NCI-H187 (cell line): ENCODE results near the gene SUSD6.

Experiments used
- DNase-seq, 2 experiments: peaks; one replicate each; lab custom pipeline; 2025; lab: John Stamatoyannopoulos, UW

Gene SUSD6

GRCh38 chr14:69673578-69674305 lies 62.3 kb downstream of the SUSD6 start:
- DNase-seq, result no peak

DNA sequence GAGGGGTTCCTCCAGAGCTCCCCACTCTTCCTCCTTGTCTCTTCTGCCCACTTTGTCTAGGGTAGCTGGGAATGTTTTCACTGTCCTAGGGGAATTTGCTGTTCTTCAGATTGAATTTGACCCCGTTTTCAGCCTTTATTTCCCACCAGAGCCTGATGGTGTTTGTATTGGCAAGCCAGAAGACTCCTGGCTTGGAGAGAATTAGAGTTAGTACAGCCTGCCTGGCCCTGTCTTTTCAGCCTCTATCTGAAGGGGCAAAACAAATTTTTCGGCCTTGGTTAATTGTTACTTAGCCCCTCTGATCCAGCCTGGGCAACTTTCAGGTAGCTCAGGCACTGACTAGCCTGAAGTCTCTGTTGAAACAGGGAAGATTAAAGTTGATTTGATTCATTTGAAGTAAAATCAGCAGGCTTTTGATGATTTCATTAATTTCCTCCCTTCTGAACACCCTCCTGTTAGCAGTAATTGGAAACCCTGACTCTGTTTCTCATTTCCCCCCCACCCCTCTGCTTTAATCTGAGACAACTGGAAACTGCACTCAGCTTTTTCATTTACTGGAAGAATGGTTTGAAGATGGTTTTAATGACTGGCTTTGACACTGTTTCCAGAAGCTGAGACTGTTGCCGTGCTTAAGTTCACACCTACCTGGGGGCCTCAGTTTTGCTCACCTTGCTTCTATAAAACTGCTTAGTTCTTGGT lies 63.3 kb downstream of the SUSD6 start:
- DNase-seq, result no peak

GRCh38 chr14:69675245-69675583 lies 63.8 kb downstream of the SUSD6 start:
- no peak for DNase-seq

DNA sequence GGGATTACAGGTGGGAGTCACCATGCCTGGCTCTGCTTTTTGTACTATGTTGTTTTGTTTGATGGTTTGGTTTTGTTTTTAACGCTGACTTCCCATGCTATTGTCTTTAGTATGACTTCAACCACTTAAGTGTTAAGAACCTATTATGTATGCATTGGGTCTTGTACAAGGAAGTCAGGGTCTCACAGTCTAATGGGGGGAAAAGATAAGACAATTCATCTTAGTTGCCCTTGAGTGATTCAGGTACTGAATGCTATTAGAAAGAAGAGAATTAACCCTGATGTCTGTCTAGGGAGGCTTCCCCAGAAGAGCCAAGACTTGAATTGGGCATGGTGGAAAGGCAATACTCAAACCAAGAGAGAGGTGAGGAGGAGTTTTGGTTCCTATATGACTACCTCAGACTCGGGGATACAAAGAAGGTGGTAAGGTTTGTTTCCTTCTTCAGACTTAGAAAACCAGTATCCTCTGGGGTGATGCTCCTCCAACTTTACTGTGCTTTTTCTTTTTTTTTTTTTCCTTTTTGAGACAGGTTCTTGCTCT lies 64.6 kb downstream of the SUSD6 start:
- no peak for DNase-seq

DNA sequence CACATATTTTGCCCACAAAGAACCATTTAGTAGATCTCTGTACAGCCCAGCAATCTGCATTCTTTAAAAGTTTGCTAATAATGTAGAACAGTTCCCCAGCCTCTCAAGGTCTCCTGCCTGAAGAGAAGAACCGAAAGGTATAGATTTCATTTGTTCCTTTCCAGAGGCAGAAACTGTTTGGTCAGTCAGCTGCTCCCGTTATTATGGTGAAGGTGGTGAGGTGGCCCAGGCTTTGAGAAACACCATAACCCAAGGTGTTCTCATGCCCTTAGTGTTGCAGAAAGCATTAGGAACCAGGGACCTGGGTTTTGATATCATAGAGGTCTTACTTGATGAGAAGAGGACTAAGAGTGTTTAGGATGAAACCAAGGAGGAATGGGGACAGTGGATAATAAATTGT lies 65.3 kb downstream of the SUSD6 start:
- DNase-seq, result no peak

DNA sequence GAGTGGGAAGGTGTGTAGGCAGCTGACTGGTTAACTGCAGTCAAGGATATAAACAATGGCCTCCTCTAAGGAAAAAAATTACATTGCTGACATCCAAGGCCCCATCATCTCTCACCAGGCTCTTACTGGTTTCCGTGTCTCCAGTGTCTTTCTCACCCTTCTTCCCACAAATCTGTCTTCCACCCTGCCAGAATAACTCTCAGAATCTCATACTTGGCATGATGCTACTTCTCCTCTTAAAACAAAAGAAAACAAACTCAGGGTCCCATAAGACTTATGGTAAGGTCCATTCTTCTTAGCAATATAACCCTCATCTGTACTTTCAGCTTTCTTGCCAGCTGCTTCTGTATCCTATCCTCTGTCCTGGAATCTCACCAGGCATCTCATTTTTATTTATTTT lies 68.9 kb downstream of the SUSD6 start:
- no peak for DNase-seq

DNA sequence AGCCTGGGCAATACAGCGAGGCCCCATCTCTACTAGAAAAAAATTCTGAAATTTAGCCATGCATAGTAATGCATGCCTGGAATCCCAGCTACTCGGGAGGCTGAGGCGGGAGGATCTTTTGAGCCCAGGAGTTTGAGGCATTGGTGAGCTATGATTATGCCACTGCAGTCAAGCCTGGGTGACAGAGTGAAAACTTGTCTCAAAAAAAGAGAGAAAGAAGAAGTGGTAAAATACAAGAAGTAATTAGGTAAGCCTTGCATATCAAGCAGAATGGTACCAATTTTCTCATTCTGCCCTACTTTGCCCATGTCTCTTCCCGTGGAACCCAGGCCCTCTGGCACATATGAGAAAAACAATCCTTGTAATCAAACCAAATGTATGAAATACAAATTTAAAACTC lies 70.7 kb downstream of the SUSD6 start:
- DNase-seq, result no peak

GRCh38 chr14:69682621-69683263 lies 71.3 kb downstream of the SUSD6 start:
- DNase-seq, result no peak

GRCh38 chr14:69683971-69684370 lies 72.6 kb downstream of the SUSD6 start:
- no peak for DNase-seq

- DNase-seq, result no peak
Observed at GRCh38 chr14:69684461-69685217, 73.2 kb downstream of the SUSD6 start.

DNA sequence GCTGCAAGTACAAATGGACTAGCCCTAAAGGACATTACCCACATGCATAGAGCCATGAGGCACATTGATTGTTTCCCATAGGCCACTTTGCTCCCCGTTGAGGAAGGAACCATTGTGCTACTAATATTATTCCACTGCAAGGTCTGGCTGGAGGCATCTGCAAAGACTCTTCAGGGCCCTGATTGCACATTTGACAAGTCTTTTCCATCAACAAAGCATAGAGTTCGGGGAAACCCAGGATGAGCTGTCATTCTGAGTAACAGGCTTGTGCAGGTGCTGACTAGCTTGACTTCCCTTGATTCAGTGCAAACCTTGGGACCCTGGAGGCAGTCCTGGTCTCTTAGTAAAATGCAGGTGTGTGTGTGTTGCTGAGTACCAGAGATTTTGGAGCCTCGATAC lies 73.8 kb downstream of the SUSD6 start:
- DNase-seq, result no peak

DNA sequence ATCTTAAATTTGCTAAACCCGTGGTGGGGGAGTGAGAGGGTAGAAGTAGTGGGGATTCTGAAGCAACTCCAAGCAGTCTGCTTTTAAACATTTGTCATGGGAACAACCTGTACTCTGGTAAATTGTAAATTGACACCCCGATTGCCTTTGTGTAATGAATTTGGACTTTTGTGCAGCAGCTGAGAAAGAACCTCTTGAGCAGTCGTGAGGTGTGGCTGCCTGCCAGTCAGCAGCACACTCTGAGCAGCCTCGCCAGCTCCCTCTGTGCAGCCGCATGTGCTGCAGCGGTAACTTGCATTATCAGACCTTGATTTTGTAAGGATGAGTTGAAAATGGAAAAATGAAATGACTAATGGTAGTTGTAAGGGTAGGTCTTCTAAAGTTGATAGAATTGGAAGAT lies 74.3 kb downstream of the SUSD6 start:
- DNase-seq, result peak; percentile 51 to 66

DNA sequence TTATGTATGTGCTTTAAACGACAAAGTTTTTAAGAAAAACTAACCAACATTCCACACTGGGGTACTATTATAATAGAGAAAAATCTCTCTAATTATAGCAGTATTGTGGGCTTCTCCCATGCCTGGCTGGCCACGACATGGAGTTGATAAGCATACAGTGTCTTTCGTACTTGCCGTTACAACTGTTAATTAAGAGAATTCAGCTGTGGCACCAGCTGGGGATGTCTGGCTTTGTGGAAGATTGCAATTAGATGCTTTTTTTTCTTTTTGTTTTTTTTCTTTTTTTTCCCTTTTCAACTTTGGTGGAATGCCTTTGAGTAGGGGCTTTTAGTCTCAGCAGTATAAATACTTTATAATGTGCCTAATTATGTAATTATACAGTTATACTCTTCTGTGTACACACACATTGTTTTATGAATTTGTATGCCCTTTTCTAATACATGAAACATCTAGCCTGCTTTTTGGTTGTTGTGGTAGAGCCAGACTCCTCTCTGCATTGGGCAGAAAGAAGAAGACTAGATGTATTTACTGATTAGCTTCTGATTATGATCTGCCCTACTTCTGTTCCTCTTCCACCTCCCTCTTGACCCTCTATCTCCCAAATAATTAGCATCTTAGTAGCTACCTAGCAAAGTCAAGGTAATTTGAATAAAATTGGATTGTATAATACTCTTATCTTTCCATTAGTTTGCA lies 76.4 kb downstream of the SUSD6 start:
- no peak for DNase-seq

- no peak for DNase-seq
Observed at GRCh38 chr14:69688299-69688649, 76.9 kb downstream of the SUSD6 start.

GRCh38 chr14:69690042-69690441 lies 78.6 kb downstream of the SUSD6 start:
- no peak for DNase-seq

- no peak for DNase-seq
Observed at GRCh38 chr14:69692594-69692993, 81.2 kb downstream of the SUSD6 start.

GRCh38 chr14:69693145-69693544 lies 81.7 kb downstream of the SUSD6 start:
- peak in 1 of 2 experiments; percentile 30 for DNase-seq

GRCh38 chr14:69693801-69694729 lies 82.7 kb downstream of the SUSD6 start:
- peak; percentile 43 to 49 for DNase-seq

- DNase-seq, result no peak
Observed at GRCh38 chr14:69694730-69695281, 83.4 kb downstream of the SUSD6 start.
